ENCODE measurements around the gene NCKAP5. TPM values are rescaled to one million over a fixed set of nuclear protein-coding genes. Genes with fewer than 3 reads are reported as not detected.

The NCKAP5 gene
- total RNA-seq, 1 donor from 2014 or later = 27.9 TPM

GRCh38 chr2:132974467-132975095 lies 593.7 kb downstream of the NCKAP5 start:
- Mint-ChIP-seq H3K27ac (ENCODE audit: unreplicated experiment) (no peak overlapping the region), H3K36me3 (ENCODE audit: low read depth) (no peaks in the 10 kb centered on the region), H3K27me3 (ENCODE audit: low read depth) (no peaks in the 10 kb centered on the region), H3K4me1 (peaks cover 33% of the 10 kb centered on the region), H3K4me3 (no peak overlapping the region), H3K9me3 (no peaks in the 10 kb centered on the region)
- TF ChIP-seq CTCF (conservative IDR thresholded peaks at IDR 0.05) = no peak
- no peak for DNase-seq (ENCODE audit: low read depth, low spot score)

- H3K4me1 Mint-ChIP-seq = peaks cover 18% of the 10 kb centered on the region
- H3K27ac Mint-ChIP-seq (ENCODE audit: unreplicated experiment) = no peak overlapping the region
- no peaks in the 10 kb centered on the region for H3K9me3 Mint-ChIP-seq
- peaks cover 4% of the 10 kb centered on the region for H3K36me3 Mint-ChIP-seq (ENCODE audit: low read depth)
- no peaks in the 10 kb centered on the region for H3K27me3 Mint-ChIP-seq (ENCODE audit: low read depth)
- no peak for DNase-seq (ENCODE audit: low read depth, low spot score)
- H3K4me3 Mint-ChIP-seq = no peak overlapping the region
- no peak for TF ChIP-seq CTCF (conservative IDR thresholded peaks at IDR 0.05)
Measured at GRCh38 chr2:132971310-132972061, 596.8 kb downstream of the NCKAP5 start.

- Mint-ChIP-seq H3K4me3 (no peak overlapping the region), H3K27me3 (ENCODE audit: low read depth) (no peaks in the 10 kb centered on the region), H3K4me1 (peaks cover 1% of the 10 kb centered on the region), H3K27ac (ENCODE audit: unreplicated experiment) (no peak overlapping the region), H3K9me3 (no peaks in the 10 kb centered on the region), H3K36me3 (ENCODE audit: low read depth) (peaks cover 4% of the 10 kb centered on the region)
- no peak for TF ChIP-seq CTCF (conservative IDR thresholded peaks at IDR 0.05)
- no peak for DNase-seq (ENCODE audit: low read depth, low spot score)
Measured at GRCh38 chr2:132969371-132969985, 598.8 kb downstream of the NCKAP5 start.

GRCh38 chr2:132965460-132965859 lies 602.8 kb downstream of the NCKAP5 start:
- H3K27me3 Mint-ChIP-seq (ENCODE audit: low read depth) = no peaks in the 10 kb centered on the region
- H3K9me3 Mint-ChIP-seq = no peaks in the 10 kb centered on the region
- H3K4me1 Mint-ChIP-seq = peaks cover 6% of the 10 kb centered on the region
- peaks cover 7% of the 10 kb centered on the region for H3K36me3 Mint-ChIP-seq (ENCODE audit: low read depth)
- DNase-seq (ENCODE audit: low read depth, low spot score) = no peak
- no peak overlapping the region for H3K27ac Mint-ChIP-seq (ENCODE audit: unreplicated experiment)
- no peak for TF ChIP-seq CTCF (conservative IDR thresholded peaks at IDR 0.05)
- no peak overlapping the region for H3K4me3 Mint-ChIP-seq

- no peak overlapping the region for H3K27ac Mint-ChIP-seq (ENCODE audit: unreplicated experiment)
- peaks cover 6% of the 10 kb centered on the region for H3K4me1 Mint-ChIP-seq
- no peaks in the 10 kb centered on the region for H3K27me3 Mint-ChIP-seq (ENCODE audit: low read depth)
- H3K9me3 Mint-ChIP-seq = no peaks in the 10 kb centered on the region
- no peak overlapping the region for H3K4me3 Mint-ChIP-seq
- no peak for TF ChIP-seq CTCF (conservative IDR thresholded peaks at IDR 0.05)
- H3K36me3 Mint-ChIP-seq (ENCODE audit: low read depth) = peaks cover 7% of the 10 kb centered on the region
- no peak for DNase-seq (ENCODE audit: low read depth, low spot score)
Measured at GRCh38 chr2:132963161-132963560, 605.1 kb downstream of the NCKAP5 start.

Data from neural crest cell (in vitro differentiated cells).